GM10266 (cell line): Measurements from ENCODE around the gene BTN2A1.
"Not testable (repeated sequence)": the region's sequence is repeated elsewhere in the genome, so short reads cannot be mapped to it uniquely, and the experiment has no call there.

Source experiments
- DNase-seq: peaks from one replicate; pipeline ENCODE4 v3.0.0; 2012; ENCODE audit errors: extremely low spot score
- CTCF ChIP-seq: IDR thresholded peaks from 2 replicates; pipeline ENCODE4 v1.5.1; 2012; ENCODE audit warnings: mild to moderate bottlenecking, low read depth; ENCODE audit not compliant: control insufficient read depth, insufficient read depth; ENCODE audit errors: missing control alignments

The BTN2A1 gene

GRCh38 chr6:26415036-26415614, 42.6 kb upstream of the BTN2A1 start:
- no peak for TF ChIP-seq CTCF
- DNase-seq = no peak

DNA sequence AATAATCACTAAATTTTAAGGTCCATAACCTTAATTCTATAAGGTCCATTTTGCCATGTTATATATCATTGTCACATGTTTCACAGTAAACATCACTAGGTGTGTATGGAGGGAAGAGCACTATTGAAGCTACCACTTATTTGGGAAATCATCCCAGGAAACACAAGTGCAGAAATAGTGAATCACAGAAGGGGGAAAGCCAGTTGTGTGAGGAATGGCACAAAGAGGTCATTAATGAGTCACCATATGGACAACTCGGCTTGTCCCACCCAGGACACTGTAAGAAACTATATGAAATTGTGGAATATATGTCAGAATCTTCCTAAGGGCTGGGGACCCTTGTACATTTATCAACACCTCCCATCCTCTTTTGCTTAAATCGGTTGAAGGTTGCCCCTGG, 42.0 kb upstream of the BTN2A1 start:
- TF ChIP-seq CTCF = no peak
- no peak for DNase-seq

DNA sequence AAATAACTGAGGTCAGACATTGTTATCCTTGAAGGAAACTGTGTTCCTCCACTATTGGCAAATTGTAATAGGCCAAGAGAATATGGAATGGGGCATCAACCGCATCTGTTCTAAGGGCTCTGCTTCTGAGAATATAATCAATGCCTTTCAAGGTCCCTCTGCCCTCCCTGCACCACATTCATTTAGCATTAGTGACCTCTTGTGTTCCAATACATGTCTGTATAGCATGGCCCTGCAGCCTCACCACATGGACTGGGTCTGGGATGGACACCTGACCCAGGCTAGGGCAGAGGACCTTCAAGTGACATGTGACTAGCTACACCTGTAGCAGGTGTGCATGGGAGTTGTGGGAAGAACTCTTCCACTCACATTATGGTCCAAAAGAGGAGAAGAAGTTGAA, 41.5 kb upstream of the BTN2A1 start:
- DNase-seq = no peak
- TF ChIP-seq CTCF = no peak

DNA sequence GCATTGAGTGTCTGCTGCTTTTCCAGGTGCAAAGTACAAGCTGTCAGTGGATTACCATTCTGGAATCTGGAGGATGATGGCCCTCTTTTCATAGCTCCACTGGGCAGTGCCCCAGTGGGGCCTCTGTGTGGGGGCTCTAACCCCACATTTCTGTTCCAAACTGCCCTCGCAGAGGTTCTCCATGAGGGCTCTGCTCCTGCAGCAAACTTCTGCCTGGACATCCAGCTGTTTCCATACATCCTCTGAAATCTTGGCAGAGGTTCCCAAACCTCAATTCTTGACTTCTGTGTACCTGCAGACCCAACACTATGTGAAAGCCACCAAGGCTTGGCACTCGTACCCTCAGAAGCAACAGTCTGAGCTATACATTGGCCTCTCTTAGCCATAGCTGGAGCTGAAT, 39.7 kb upstream of the BTN2A1 start:
- DNase-seq = not testable (repeated sequence)

DNA sequence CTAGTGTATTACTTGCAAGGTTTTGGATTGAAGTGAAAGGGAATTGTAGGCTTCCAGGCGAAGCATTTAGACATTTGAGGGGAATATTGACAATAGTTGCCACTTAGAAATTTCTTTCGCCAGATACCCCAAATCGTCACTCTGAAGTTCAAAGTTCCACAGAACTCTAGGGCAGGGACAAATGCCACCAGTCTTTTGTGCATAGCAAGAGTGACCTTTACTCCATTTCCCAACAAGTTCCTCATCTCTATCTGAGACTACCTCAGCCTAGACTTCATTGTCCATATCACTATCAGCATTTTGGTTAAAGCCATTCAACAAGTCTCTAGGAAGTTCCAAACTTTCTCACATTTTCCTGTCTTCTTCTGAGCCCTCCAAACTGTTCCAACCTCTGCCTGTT, 39.0 kb upstream of the BTN2A1 start:
- not testable (repeated sequence) for DNase-seq

DNA sequence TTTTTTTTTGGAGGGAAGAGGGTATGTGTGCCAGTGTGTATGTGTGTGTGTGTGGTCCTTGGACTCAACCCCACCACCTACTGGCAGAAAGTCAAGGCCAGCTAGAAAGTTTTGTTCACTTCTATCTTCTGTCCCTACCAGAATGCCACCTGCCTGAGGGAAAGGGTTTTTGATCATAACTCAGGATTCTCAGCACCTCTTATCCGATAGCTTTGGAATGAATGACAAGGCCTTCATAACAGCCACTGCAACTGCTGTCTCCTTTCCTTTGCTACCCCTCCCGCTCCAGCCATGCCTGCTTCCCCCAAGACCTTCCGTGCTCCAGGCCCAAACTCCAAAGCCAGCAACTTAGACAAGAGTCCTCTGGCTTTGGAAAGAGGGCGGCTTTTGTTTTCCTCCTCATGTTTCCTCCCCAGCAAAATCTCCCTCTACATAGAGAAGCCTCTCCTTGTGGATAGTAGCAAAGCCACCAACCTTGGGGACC, 37.0 kb upstream of the BTN2A1 start:
- peak; percentile 53 for TF ChIP-seq CTCF
- DNase-seq = no peak

- peak; percentile 76 for DNase-seq
- TF ChIP-seq CTCF = no peak
These were observed 36.3 kb upstream of the BTN2A1 start for GRCh38 chr6:26421259-26422144.

DNA sequence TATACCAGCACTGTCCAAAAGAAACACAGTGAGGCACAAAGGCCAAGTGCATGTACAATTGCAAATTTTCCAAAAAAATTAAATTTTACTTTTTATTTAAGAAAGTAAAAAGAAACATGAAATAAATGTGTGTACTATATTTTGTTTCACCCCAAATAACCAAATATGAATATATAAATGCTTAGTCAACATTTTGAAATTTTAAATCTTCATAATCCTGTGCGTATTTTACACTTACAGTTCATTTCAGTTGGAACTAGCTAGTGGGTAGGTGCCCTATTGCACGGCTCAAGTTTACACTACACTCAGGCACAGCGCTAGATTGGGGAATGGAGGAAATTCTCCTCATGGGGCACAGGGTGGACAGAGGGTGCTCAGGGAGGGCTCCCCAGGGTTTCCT, 35.4 kb upstream of the BTN2A1 start:
- no peak for TF ChIP-seq CTCF
- DNase-seq = no peak
